Right cardiac atrium (tissue), 5 donors: ENCODE data around the gene OR1K1. TPM values are rescaled to one million over a fixed set of nuclear protein-coding genes. Genes with fewer than 3 reads are reported as not detected.

Experiments
- polyA plus RNA-seq: library from polyadenylated mRNA; stranded (reverse); fragments of 200-250 nt; gene quantifications from one replicate; pipeline ENCODE4 v1.2.3, GENCODE V29; 2013
- total RNA-seq, 4 donors: library from RNA; stranded (reverse); fragmentation: NEBNext Ultra II Directional; extraction: Animal tissue kit (Norgen Biotek cat#: 25700); gene quantifications; one replicate each; pipeline ENCODE4 v1.2.1, GENCODE V29; 2021
- donor health status: healthy with polysubstance abuse.
- donor health status: DM: no; HTN: yes; CAD: no.
- donor health status: DM: no; HTN: no; CAD: no.
- donor health status: DM: no; HTN: yes; CAD: no; lungs with severe emphysema.
- donor health status: DM: yes; HTN: yes; CAD: no.

The OR1K1 gene
- total and polyA plus RNA-seq, 5 donors = not detected

Other genes with a start within 250 kb of the OR1K1 start
- gene OR1N2, start 247.0 kb upstream of the OR1K1 start, total RNA-seq = not detected
- gene OR1N2, start 247.0 kb upstream of the OR1K1 start, polyA plus RNA-seq = not detected
- gene OR1L8, start 216.7 kb upstream of the OR1K1 start, total RNA-seq = under 1 TPM in 3 of 4 donors, not detected in 1; 0.14 to 0.61 (median 0.43) TPM
- gene OR1L8, start 216.7 kb upstream of the OR1K1 start, polyA plus RNA-seq = 0.05 TPM
- not detected for gene OR1Q1, start 185.4 kb upstream of the OR1K1 start, total RNA-seq
- not detected for gene OR1Q1, start 185.4 kb upstream of the OR1K1 start, polyA plus RNA-seq
- gene OR1B1, start 142.5 kb upstream of the OR1K1 start, total RNA-seq = not detected
- not detected for gene OR1B1, start 142.5 kb upstream of the OR1K1 start, polyA plus RNA-seq
- gene OR1L1, start 138.4 kb upstream of the OR1K1 start, total RNA-seq = not detected
- gene OR1L1, start 138.4 kb upstream of the OR1K1 start, polyA plus RNA-seq = not detected
- gene OR1L3, start 125.0 kb upstream of the OR1K1 start, total RNA-seq = not detected
- not detected for gene OR1L3, start 125.0 kb upstream of the OR1K1 start, polyA plus RNA-seq
- gene OR1L4, start 76.1 kb upstream of the OR1K1 start, total RNA-seq = not detected
- gene OR1L4, start 76.1 kb upstream of the OR1K1 start, polyA plus RNA-seq = not detected
- not detected for gene OR1L6, start 57.8 kb upstream of the OR1K1 start, total RNA-seq
- gene OR1L6, start 57.8 kb upstream of the OR1K1 start, polyA plus RNA-seq = not detected
- not detected for gene OR5C1, start 11.2 kb upstream of the OR1K1 start, total RNA-seq
- not detected for gene OR5C1, start 11.2 kb upstream of the OR1K1 start, polyA plus RNA-seq
- gene PDCL, start 28.5 kb downstream of the OR1K1 start, total RNA-seq = 10 to 100 TPM in 2 of 4 donors, 1 to 10 TPM in 2; 8.6 to 11.6 (median 10.4) TPM
- gene PDCL, start 28.5 kb downstream of the OR1K1 start, polyA plus RNA-seq = 6.4 TPM
- gene RC3H2, start 105.2 kb downstream of the OR1K1 start, total RNA-seq = 10 to 100 TPM; 38.2 to 42.1 (median 40.0) TPM
- 11.5 TPM for gene RC3H2, start 105.2 kb downstream of the OR1K1 start, polyA plus RNA-seq
- gene ZBTB6, start 113.2 kb downstream of the OR1K1 start, total RNA-seq = 1 to 10 TPM; 6.6 to 7.0 (median 6.8) TPM
- 2.9 TPM for gene ZBTB6, start 113.2 kb downstream of the OR1K1 start, polyA plus RNA-seq
- 1 to 10 TPM; 4.7 to 5.8 (median 5.1) TPM for gene ZBTB26, start 131.4 kb downstream of the OR1K1 start, total RNA-seq
- 2.3 TPM for gene ZBTB26, start 131.4 kb downstream of the OR1K1 start, polyA plus RNA-seq
- gene RABGAP1, start 140.9 kb downstream of the OR1K1 start, total RNA-seq = 10 to 100 TPM; 45.3 to 56.7 (median 51.3) TPM
- gene RABGAP1, start 140.9 kb downstream of the OR1K1 start, polyA plus RNA-seq = 15.2 TPM
- gene GPR21, start 233.5 kb downstream of the OR1K1 start, total RNA-seq = 1 to 10 TPM in 2 of 4 donors, under 1 TPM in 1, not detected in 1; 0.82 to 1.1 (median 1.0) TPM
- gene GPR21, start 233.5 kb downstream of the OR1K1 start, polyA plus RNA-seq = 0.36 TPM